Measurements from ENCODE around the gene UCMA. TPM values are rescaled to one million over a fixed set of nuclear protein-coding genes. Genes with fewer than 3 reads are reported as not detected.

Gene UCMA
- total and polyA plus RNA-seq, 9 of the 15 experiments (the other 6 are each of a cell fraction or from before 2014, with no cell fraction given): not detected

DNA sequence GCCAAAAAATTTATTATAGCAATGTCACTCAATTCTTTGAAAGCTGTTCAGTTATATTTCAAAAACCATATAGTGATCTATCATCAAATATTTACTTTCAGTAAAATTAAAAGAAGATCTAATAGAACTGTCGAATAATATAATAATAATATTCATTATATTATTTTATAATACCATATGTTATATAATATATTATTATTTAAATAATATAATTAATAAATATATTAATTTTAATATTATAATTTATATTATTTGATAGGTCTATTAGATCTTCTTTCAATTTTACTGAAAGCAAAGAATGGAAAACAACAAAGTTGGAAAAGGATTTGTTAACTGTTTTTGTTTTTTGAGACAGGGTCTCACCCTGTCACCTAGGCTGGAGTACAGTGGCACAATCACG lies 22.5 kb upstream of the UCMA start:
- H3K27me3 ChIP-seq (ENCODE audit: control insufficient read depth in 2 of 2, insufficient read depth in 2 of 2, low read length in 2 of 2): no peaks in the 10 kb centered on the region
- FAIRE-seq (no peak), ATAC-seq (no peak), DNase-seq (ENCODE audit: extremely low read depth in 1 of 4, low spot score in 3 of 4) (no peak)
- H3K9me1 ChIP-seq (ENCODE audit: control insufficient read depth, insufficient read depth, low read length): no peaks in the 10 kb centered on the region
- H3K9me3 ChIP-seq (replicated peaks; ENCODE audit: control insufficient read depth, insufficient read depth, low read depth, low read length): no peaks in the 10 kb centered on the region
- ChIA-PET POLR2A (no interaction called here), CTCF (ENCODE audit: low intra/inter-chr PET ratio) (no interaction called here)
- 32% methylated on average over 2 of the region's 2 CpGs for WGBS (ENCODE audit: insufficient coverage, low coverage, missing lambda C conversion rate)
- TF ChIP-seq HEY1 (CRISPR knock-in tag; IDR thresholded peaks at IDR 0.05; ENCODE audit: borderline replicate concordance) (no peak), NRF1 (conservative IDR thresholded peaks at IDR 0.05 in 1 of 2, IDR thresholded peaks at IDR 0.05 in 1 of 2) (no peak), ARNT (IDR thresholded peaks at IDR 0.05) (no peak), SUPT5H (IDR thresholded peaks at IDR 0.05) (no peak), MECOM (CRISPR knock-in tag; IDR thresholded peaks at IDR 0.05) (no peak), SMAD1 (IDR thresholded peaks at IDR 0.05; ENCODE audit: low read depth, low read length, partially characterized antibody) (no peak), ELF4 (CRISPR knock-in tag; IDR thresholded peaks at IDR 0.05) (no peak), ARHGAP35 (IDR thresholded peaks at IDR 0.05; ENCODE audit: partially characterized antibody) (no peak), FUS (optimal IDR thresholded peaks at IDR 0.05; ENCODE audit: low read depth, low read length) (no peak), ELF1 (tag; IDR thresholded peaks at IDR 0.05) (no peak)
- TF ChIP-seq, protein P1, sequence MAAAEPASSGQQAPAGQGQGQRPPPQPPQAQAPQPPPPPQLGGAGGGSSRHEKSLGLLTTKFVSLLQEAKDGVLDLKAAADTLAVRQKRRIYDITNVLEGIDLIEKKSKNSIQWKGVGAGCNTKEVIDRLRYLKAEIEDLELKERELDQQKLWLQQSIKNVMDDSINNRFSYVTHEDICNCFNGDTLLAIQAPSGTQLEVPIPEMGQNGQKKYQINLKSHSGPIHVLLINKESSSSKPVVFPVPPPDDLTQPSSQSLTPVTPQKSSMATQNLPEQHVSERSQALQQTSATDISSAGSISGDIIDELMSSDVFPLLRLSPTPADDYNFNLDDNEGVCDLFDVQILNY (CRISPR knock-in tag; IDR thresholded peaks at IDR 0.05): no peak
- TF ChIP-seq, protein P2, sequence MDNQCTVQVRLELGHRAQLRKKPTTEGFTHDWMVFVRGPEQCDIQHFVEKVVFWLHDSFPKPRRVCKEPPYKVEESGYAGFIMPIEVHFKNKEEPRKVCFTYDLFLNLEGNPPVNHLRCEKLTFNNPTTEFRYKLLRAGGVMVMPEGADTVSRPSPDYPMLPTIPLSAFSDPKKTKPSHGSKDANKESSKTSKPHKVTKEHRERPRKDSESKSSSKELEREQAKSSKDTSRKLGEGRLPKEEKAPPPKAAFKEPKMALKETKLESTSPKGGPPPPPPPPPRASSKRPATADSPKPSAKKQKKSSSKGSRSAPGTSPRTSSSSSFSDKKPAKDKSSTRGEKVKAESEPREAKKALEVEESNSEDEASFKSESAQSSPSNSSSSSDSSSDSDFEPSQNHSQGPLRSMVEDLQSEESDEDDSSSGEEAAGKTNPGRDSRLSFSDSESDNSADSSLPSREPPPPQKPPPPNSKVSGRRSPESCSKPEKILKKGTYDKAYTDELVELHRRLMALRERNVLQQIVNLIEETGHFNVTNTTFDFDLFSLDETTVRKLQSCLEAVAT (IDR thresholded peaks at IDR 0.05): no peak
- TF ChIP-seq, protein P3, sequence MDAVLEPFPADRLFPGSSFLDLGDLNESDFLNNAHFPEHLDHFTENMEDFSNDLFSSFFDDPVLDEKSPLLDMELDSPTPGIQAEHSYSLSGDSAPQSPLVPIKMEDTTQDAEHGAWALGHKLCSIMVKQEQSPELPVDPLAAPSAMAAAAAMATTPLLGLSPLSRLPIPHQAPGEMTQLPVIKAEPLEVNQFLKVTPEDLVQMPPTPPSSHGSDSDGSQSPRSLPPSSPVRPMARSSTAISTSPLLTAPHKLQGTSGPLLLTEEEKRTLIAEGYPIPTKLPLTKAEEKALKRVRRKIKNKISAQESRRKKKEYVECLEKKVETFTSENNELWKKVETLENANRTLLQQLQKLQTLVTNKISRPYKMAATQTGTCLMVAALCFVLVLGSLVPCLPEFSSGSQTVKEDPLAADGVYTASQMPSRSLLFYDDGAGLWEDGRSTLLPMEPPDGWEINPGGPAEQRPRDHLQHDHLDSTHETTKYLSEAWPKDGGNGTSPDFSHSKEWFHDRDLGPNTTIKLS (IDR thresholded peaks at IDR 0.05; ENCODE audit: borderline replicate concordance, low read depth): no peak
- no TSS peak for BruUV-seq (replicated peaks)
- no peaks in the 10 kb centered on the region for H4K20me1 ChIP-seq (replicated peaks; ENCODE audit: control insufficient read depth, insufficient read depth, low read length)
- intact Hi-C loops (cut with micrococcal nuclease): no loop called here
- no peak overlapping the region for H2AFZ ChIP-seq (ENCODE audit: low read depth, low read length)
- H3K79me2 ChIP-seq (ENCODE audit: control insufficient read depth, insufficient read depth, low read length): no peaks in the 10 kb centered on the region
- no peak overlapping the region for H3K9ac ChIP-seq (ENCODE audit: insufficient read depth in 1 of 2, low read depth in 2 of 2, low read length in 2 of 2)
- in situ Hi-C loops (cut with MboI): no loop called here
- H3K4me3 ChIP-seq: no peak overlapping the region
- no peak overlapping the region for H3K27ac ChIP-seq (ENCODE audit: extremely low read depth, low read depth, low read length)
- peaks cover 0 to 2% of the 10 kb centered on the region in 2 experiments; a peak in 2 of 5 replicates for H3K4me1 ChIP-seq (replicated peaks in 1 of 2; ENCODE audit: control insufficient read depth in 2 of 2, insufficient read depth in 2 of 2, low read length in 2 of 2)
- no peak overlapping the region for H3K4me2 ChIP-seq (ENCODE audit: insufficient read depth, low read length)
- no peaks in the 10 kb centered on the region for H3K36me3 ChIP-seq (ENCODE audit: control insufficient read depth, insufficient read depth, low read length)

Measured in K562 (cell line).